Upper lobe of left lung (tissue), 6 donors: ENCODE measurements around the gene NSMF. TPM values are rescaled to one million over a fixed set of nuclear protein-coding genes. Genes with fewer than 3 reads are reported as not detected.
A peak's percentile ranks its signal among the peaks of the same experiment; 100 is the strongest.

Source experiments
- ATAC-seq, 2 donors: fragments of 200-7000 bp; cut with Tn5 transposase; one replicate each; pipeline ENCODE4 v1.9.1; 2022; ENCODE audit warnings: mild to moderate bottlenecking in 2 of 2, moderate library complexity in 2 of 2; ENCODE audit not compliant: low FRiP score in 2 of 2
- DNase-seq, 2 donors: peaks; one replicate each; pipeline ENCODE4 v3.0.0-alpha.2; 2019 to 2020
- H3K27ac ChIP-seq, 4 donors: fragments of 200-600 bp; sonication (generic); one replicate each; pipeline ENCODE4 v1.5.1; 2016 to 2019
- H3K27me3 ChIP-seq, 4 donors: fragments of 200-600 bp; sonication (generic); one replicate each; pipeline ENCODE4 v1.5.1; 2017 to 2019
- H3K36me3 ChIP-seq, 4 donors: fragments of 200-600 bp; sonication (generic); one replicate each; pipeline ENCODE4 v1.5.1; 2016 to 2019
- H3K4me1 ChIP-seq, 4 donors: fragments of 200-600 bp; sonication (generic); one replicate each; pipeline ENCODE4 v1.5.1; 2018 to 2019
- H3K4me3 ChIP-seq, 4 donors: fragments of 200-600 bp; sonication (generic); one replicate each; pipeline ENCODE4 v1.5.1; 2017 to 2019; ENCODE audit warnings: mild to moderate bottlenecking in 2 of 4, moderate library complexity in 1 of 4
- H3K9me3 ChIP-seq, 4 donors: fragments of 200-600 bp; sonication (generic); one replicate each; pipeline ENCODE4 v1.5.1; 2018 to 2019
- EP300 ChIP-seq, 4 donors: sonication (generic); formaldehyde crosslinking; IDR thresholded peaks; one replicate each; pipeline ENCODE4 v1.5.1; 2017; ENCODE audit warnings: antibody characterized with exemption in 4 of 4, control low read depth in 2 of 4
- POLR2A ChIP-seq, 4 donors: fragments of 450-650 bp; IDR thresholded peaks; one replicate each; pipeline ENCODE4 v1.5.1; 2016 to 2017; ENCODE audit warnings: antibody characterized with exemption in 4 of 4, mild to moderate bottlenecking in 2 of 4
- POLR2AphosphoS5 ChIP-seq, 2 donors: sonication (generic); formaldehyde crosslinking; IDR thresholded peaks; one replicate each; pipeline ENCODE4 v1.5.1; 2017; ENCODE audit warnings: antibody characterized with exemption in 2 of 2
- WGBS, 2 donors: methylation state at CpG; one replicate each; pipeline ENCODE4 v1.1.5; 2017 to 2018; 5-methylcytosine and 5-hydroxymethylcytosine counted together
- total RNA-seq, 6 donors: library from RNA; depleted of rRNA in 4 of 6; stranded (reverse); fragments of >200 nt in 4 of 6; gene quantifications; one replicate each; pipeline versions ENCODE4 v1.1.0 to v1.2.1, GENCODE V29; 2016 to 2021
- TF ChIP-seq, protein P1 (sequence below), 6 experiments: fragments of 450-650 bp in 4 of 6; fragments of 200-600 bp in 2 of 6; sonication (generic) in 2 of 6; IDR thresholded peaks; one replicate each; pipeline ENCODE4 v1.5.1; 2016 to 2019; ENCODE audit warnings: antibody characterized with exemption in 6 of 6
- donor health status: DM: no; HTN: no; CAD: no; lungs with moderate emphysema.
- donor health status: DM: no; HTN: yes; CAD: no; lungs with severe emphysema.

The NSMF gene
- total RNA-seq, 6 donors from 2014 or later = 20.4 to 57.6 (median 25.9) TPM

DNA sequence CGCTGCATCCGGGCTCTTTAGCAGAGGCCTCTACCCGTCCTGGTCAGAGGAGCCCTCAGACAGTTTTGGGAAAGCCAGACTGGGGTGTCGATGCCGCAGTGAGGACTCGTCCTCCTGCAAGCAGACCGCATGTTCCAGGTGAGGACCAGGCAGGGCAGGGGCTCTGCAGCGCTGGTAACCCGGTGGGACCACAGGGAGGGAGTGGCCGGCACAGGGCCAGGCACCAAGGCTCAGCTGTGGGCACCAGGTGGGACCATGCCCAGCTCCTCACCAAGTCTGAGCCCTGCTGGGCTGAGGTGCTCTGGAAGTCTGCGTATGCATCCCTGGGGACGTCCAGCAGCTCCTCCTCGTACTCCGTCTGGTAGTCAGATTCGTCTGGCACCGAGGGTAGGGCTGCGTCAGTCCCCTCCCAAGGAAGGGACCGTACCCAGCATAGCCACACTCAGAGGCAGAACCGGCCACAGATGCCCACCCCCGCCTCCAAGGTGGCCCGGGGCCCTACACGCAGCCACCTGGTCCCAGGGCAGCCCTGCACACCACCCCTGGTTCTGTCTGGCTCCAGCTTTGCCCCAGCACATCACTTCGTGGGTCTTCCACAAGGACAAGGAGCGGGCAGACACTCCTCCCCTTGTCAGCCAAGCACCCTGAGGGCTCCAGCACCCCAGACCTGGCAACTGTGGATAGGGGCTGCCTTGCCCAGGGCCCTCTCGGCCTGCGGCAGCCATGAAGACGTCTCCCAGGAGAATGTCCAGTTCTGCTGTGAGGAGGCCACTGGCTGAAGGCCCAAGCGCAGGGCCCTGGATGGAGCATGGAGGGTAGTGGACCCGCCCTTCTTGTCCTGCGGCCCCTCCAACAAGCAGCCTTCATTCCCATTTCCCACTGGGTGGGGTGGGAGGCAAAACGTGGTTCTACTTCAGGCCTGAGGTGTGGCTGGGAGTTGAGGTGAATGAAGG is 1.5 kb upstream of the NSMF start:
- 83 to 92% methylated on average over 1 to 24 of the region's 31 CpGs for WGBS, 2 donors
- H3K27me3 ChIP-seq = no peaks in the 10 kb centered on the region
- H3K4me3 ChIP-seq = no peak overlapping the region
- H3K36me3 ChIP-seq = no peaks in the 10 kb centered on the region
- no peak for TF ChIP-seq POLR2AphosphoS5 (IDR thresholded peaks at IDR 0.05)
- TF ChIP-seq EP300 (IDR thresholded peaks at IDR 0.05) = no peak
- TF ChIP-seq, protein P1, sequence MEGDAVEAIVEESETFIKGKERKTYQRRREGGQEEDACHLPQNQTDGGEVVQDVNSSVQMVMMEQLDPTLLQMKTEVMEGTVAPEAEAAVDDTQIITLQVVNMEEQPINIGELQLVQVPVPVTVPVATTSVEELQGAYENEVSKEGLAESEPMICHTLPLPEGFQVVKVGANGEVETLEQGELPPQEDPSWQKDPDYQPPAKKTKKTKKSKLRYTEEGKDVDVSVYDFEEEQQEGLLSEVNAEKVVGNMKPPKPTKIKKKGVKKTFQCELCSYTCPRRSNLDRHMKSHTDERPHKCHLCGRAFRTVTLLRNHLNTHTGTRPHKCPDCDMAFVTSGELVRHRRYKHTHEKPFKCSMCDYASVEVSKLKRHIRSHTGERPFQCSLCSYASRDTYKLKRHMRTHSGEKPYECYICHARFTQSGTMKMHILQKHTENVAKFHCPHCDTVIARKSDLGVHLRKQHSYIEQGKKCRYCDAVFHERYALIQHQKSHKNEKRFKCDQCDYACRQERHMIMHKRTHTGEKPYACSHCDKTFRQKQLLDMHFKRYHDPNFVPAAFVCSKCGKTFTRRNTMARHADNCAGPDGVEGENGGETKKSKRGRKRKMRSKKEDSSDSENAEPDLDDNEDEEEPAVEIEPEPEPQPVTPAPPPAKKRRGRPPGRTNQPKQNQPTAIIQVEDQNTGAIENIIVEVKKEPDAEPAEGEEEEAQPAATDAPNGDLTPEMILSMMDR (IDR thresholded peaks at IDR 0.05) = no peak
- no peak for TF ChIP-seq POLR2A (IDR thresholded peaks at IDR 0.05)
- H3K4me1 ChIP-seq = peaks cover 15 to 39% (median 18%) of the 10 kb centered on the region in 4 donors
- peak in 1 of 2 donors; percentile 79 for DNase-seq
- H3K9me3 ChIP-seq = no peaks in the 10 kb centered on the region
- H3K27ac ChIP-seq = peak overlapping the region in 1 of 4 donors; percentile 76
- no peak for ATAC-seq

DNA sequence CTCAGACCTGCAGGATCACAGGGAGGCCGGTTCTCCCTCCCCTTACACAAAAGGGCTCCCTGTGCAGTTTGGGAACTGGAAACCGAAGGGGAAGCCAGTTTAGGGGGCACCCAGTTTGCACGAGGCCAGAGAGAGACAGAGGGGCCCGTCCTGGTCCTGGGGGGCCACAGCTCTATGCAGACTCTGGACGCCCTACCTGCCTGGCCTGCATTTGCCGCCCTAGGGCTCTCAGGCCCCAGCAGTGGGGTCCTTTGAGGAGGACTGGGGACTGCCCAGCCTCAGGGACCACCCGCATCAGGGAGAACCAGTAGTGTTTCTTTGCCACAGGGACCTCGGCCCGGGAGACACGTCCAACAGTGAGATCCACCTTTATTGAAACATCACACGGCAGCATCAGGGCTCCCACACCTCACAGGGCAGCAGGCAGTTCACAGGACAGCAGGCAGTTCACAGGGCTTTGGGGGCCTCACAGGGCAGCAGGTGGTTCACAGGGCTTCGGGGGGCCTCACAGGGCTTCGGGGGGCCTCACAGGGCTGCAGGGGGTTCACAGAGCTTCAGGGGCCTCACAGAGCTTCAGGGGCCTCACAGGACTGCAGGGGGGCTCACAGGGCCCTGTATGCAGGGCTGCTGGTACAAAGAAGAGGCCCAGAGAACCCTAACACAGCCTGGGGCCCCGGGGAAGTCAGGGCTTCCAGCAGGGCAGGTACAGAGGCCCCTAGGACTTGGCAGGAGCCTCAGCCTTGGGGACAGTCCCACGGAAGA is 648 bp upstream of the NSMF start:
- peak in 1 of 2 donors; percentile 0 for ATAC-seq
- no peaks in the 10 kb centered on the region for H3K36me3 ChIP-seq

DNA sequence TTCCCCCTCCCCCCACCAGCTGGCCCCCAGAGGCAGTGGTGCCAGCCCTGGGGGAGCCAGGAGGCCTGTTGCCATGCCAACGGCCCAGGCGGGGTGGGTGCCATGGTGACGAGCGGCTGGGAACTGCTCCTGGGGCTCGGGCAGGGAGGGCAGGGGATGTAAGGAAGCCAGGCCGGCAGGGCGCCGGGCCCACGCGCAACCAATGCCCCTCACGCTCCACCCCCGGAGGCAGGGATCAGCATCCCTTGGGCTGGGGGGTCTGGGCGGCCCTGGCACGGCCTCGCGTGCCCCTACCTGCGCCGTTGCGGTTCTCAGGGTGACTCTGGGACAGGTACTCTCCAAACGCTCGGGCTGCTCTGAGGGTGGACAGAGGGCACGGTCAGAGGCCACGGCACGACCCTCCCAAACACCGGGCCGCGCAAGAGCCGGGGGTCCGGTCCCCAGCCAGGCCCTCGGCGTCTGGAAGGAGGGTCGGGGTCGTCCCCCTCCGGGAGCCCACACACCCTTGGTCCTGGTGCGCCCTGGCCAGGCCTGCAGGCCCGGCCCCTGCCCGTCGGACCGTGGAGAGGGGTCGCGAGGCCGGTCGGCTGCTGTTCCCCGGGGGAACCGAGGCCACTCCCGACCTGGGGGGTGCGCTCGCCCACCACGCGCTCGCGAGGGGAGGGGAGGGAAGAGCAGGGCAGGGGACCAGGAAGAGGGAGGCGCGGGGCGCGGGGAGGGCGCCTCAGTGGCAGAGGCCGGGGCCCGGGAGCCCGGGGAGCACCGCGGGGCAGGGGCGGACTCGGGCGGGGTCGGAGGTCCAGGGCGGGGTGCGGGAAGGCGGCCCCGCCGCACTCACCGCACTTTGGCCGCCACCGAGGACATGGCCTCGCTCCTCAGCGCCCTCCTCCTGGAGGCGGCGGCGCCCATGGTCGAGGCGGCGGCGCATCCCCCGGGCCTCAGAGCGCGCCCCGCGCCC is 661 bp downstream of the NSMF start:
- ATAC-seq = peak in 1 of 2 donors; percentile 4
- no peak for TF ChIP-seq POLR2AphosphoS5 (IDR thresholded peaks at IDR 0.05)
- TF ChIP-seq EP300 (IDR thresholded peaks at IDR 0.05) = no peak
- TF ChIP-seq POLR2A (IDR thresholded peaks at IDR 0.05) = no peak
- TF ChIP-seq, protein P1 (IDR thresholded peaks at IDR 0.05) = peak in 1 of 6 experiments; percentile 30

More for the DNA sequence above, 648 bp upstream of the NSMF start:
- H3K4me1 ChIP-seq = peaks cover 19 to 45% (median 21%) of the 10 kb centered on the region in 4 donors
- H3K4me3 ChIP-seq = peak overlapping the region in 3 of 4 donors; percentile 62 to 74 (median 66)
- H3K27ac ChIP-seq = peak overlapping the region; percentile 13 to 81 (median 64)
- WGBS, 2 donors = 43 to 83% methylated on average over 1 to 13 of the region's 15 CpGs
- H3K9me3 ChIP-seq = no peaks in the 10 kb centered on the region
- peak in 1 of 2 donors; percentile 39 for DNase-seq
- no peaks in the 10 kb centered on the region for H3K27me3 ChIP-seq
- no peak for TF ChIP-seq POLR2AphosphoS5 (IDR thresholded peaks at IDR 0.05)
- TF ChIP-seq, protein P1 (IDR thresholded peaks at IDR 0.05) = no peak
- TF ChIP-seq EP300 (IDR thresholded peaks at IDR 0.05) = no peak
- no peak for TF ChIP-seq POLR2A (IDR thresholded peaks at IDR 0.05)

More for the DNA sequence above, 661 bp downstream of the NSMF start:
- Histone ChIP-seq H3K4me3 (peak overlapping the region; percentile 57 to 74 (median 64)), H3K27me3 (no peaks in the 10 kb centered on the region), H3K9me3 (no peaks in the 10 kb centered on the region), H3K4me1 (peaks cover 27 to 55% (median 29%) of the 10 kb centered on the region in 4 donors), H3K27ac (peak overlapping the region in 3 of 4 donors; percentile 48 to 81 (median 60)), H3K36me3 (no peaks in the 10 kb centered on the region)
- WGBS, 2 donors = 0 to 33% methylated on average over 6 to 41 of the region's 88 CpGs
- peak in 1 of 2 donors; percentile 91 for DNase-seq
